Transverse colon (tissue), 4 donors: ENCODE measurements around the gene HIPK2. TPM values are rescaled to one million over a fixed set of nuclear protein-coding genes. Genes with fewer than 3 reads are reported as not detected.

Experiments
- DNase-seq: peaks from one replicate; pipeline ENCODE4 v3.0.0-alpha.2; 2019
- H3K27ac ChIP-seq, 4 donors: fragments of 200-600 bp; sonication (generic); 2 replicates each; pipeline ENCODE4 v1.5.1; 2016 to 2018; ENCODE audit warnings: inconsistent platforms in 4 of 4
- H3K27me3 ChIP-seq: fragments of 200-600 bp; sonication (generic); 2 replicates; pipeline ENCODE4 v1.5.1; 2017; ENCODE audit warnings: inconsistent platforms
- H3K36me3 ChIP-seq, 4 donors: fragments of 200-600 bp; sonication (generic); 2 replicates each; pipeline ENCODE4 v1.5.1; 2017 to 2019; ENCODE audit warnings: inconsistent platforms in 4 of 4
- H3K4me1 ChIP-seq, 4 donors: fragments of 200-600 bp; sonication (generic); 2 replicates each; pipeline ENCODE4 v1.5.1; 2017 to 2020; ENCODE audit warnings: inconsistent platforms in 4 of 4
- H3K4me3 ChIP-seq, 4 donors: fragments of 200-600 bp; sonication (generic); 1 replicate in 1 of 4; 2 replicates in 3 of 4; pipeline versions ENCODE4 v1.5.1 to v1.6.1; 2017 to 2019; ENCODE audit warnings: inconsistent platforms in 4 of 4
- H3K9me3 ChIP-seq, 2 donors: fragments of 200-600 bp; sonication (generic); 2 replicates each; pipeline ENCODE4 v1.5.1; 2017 to 2019; ENCODE audit warnings: inconsistent platforms in 2 of 2
- CTCF ChIP-seq, 5 experiments: fragments of 200-600 bp in 3 of 5; fragments of 450-650 bp in 2 of 5; sonication (generic) in 3 of 5; IDR thresholded peaks; 1 replicate in 2 of 5; 2 replicates in 3 of 5; pipeline ENCODE4 v1.5.1; 2016 to 2017; ENCODE audit warnings: antibody characterized with exemption in 5 of 5, inconsistent platforms in 3 of 5, mild to moderate bottlenecking in 2 of 5, moderate library complexity in 1 of 5
- EP300 ChIP-seq: sonication (generic); formaldehyde crosslinking; IDR thresholded peaks from one replicate; pipeline ENCODE4 v1.6.1; 2017; ENCODE audit warnings: antibody characterized with exemption, low read depth
- POLR2A ChIP-seq: fragments of 450-650 bp; IDR thresholded peaks from one replicate; pipeline ENCODE4 v1.6.1; 2016; ENCODE audit warnings: antibody characterized with exemption, mild to moderate bottlenecking, moderate library complexity
- POLR2AphosphoS5 ChIP-seq, 3 donors: sonication (generic); formaldehyde crosslinking; IDR thresholded peaks; one replicate each; pipeline ENCODE4 v1.6.1; 2016; ENCODE audit warnings: antibody characterized with exemption in 3 of 3
- whole genome bisulfite sequencing, 2 donors: methylation state at CpG; one replicate each; pipeline ENCODE4 v1.1.5; 2018; ENCODE audit warnings: low coverage in 1 of 2; 5-methylcytosine and 5-hydroxymethylcytosine counted together
- in situ Hi-C, 4 donors: fragments of 200-750 bp; cut with MboI; loops; one replicate each; pipeline versions ENCODE4 v1.15.0 to v1.15.1; 2017; ENCODE audit warnings: low sequenced_read_pairs in 3 of 4, low pct_ligation_motif_present in 1 of 4, low pct_unique_long_range_greater_than_20kb in 1 of 4
- intact Hi-C: fragments of 100-400 bp; cut with DNase I; formaldehyde crosslinking; loops from one replicate; pipeline ENCODE4 v1.15.1; 2023; ENCODE audit warnings: low total_unique reads
- total RNA-seq, 4 donors: library from RNA; depleted of rRNA; stranded (reverse); fragments of >200 nt; gene quantifications; one replicate each; pipeline ENCODE4 v1.1.0, GENCODE V29; 2016

HIPK2 gene
- total RNA-seq, 4 donors from 2014 or later: 27.3 to 40.3 (median 33.6) TPM

GRCh38 chr7:139713526-139714162, 64.2 kb downstream of the HIPK2 start:
- Histone ChIP-seq H3K4me3 (no peak overlapping the region), H3K4me1 (no peaks in the 10 kb centered on the region), H3K27me3 (no peaks in the 10 kb centered on the region), H3K27ac (peak overlapping the region in 1 of 4 donors; percentile 25), H3K9me3 (no peaks in the 10 kb centered on the region), H3K36me3 (peaks cover 0 to 17% (median 6%) of the 10 kb centered on the region in 4 donors)
- in situ Hi-C loops: no loop called here
- peak; percentile 6 for DNase-seq
- 90 to 95% methylated on average over 6 to 14 of the region's 15 CpGs for WGBS, 2 donors
- TF ChIP-seq POLR2AphosphoS5 (IDR thresholded peaks at IDR 0.05) (no peak), EP300 (no peak), CTCF (IDR thresholded peaks at IDR 0.05) (no peak), POLR2A (no peak)
- intact Hi-C loops: no loop called here

DNA sequence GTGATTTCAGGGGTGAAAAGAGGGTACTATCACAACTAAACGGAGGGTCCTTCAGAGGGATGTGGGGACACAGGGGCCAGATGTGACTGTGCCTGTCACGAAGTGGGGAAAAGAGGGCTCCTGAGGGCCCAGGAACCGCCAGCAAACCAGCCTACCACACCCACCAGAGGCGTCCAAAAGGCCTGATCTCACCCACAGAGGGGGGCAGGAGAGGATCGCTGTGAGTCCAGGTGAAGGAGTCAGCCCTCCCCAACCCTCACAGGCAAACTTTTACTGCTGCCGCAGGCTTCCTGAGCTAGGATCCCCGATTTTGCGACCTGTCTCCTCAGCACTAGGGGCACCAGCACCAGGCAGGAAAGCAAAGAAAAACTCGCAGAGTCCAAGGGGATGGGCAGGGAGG, 64.7 kb downstream of the HIPK2 start:
- Histone ChIP-seq H3K9me3 (no peaks in the 10 kb centered on the region), H3K27ac (no peak overlapping the region), H3K4me3 (no peak overlapping the region), H3K36me3 (peaks cover 0 to 17% (median 6%) of the 10 kb centered on the region in 4 donors), H3K27me3 (no peaks in the 10 kb centered on the region), H3K4me1 (no peaks in the 10 kb centered on the region)
- no peak for DNase-seq
- in situ Hi-C loops (no loop called here), intact Hi-C loops (no loop called here)
- WGBS, 2 donors: 93 to 100% methylated on average over 1 to 9 of the region's 9 CpGs
- TF ChIP-seq POLR2A (no peak), CTCF (IDR thresholded peaks at IDR 0.05) (no peak), POLR2AphosphoS5 (IDR thresholded peaks at IDR 0.05) (no peak), EP300 (no peak)

- Histone ChIP-seq H3K4me1 (no peaks in the 10 kb centered on the region), H3K36me3 (peaks cover 0 to 17% (median 6%) of the 10 kb centered on the region in 4 donors), H3K4me3 (no peak overlapping the region), H3K27ac (no peak overlapping the region), H3K27me3 (no peaks in the 10 kb centered on the region), H3K9me3 (no peaks in the 10 kb centered on the region)
- TF ChIP-seq EP300 (no peak), POLR2AphosphoS5 (IDR thresholded peaks at IDR 0.05) (no peak), CTCF (IDR thresholded peaks at IDR 0.05) (no peak), POLR2A (no peak)
- in situ Hi-C loops: no loop called here
- no peak for DNase-seq
- intact Hi-C loops: no loop called here
- WGBS, 2 donors: 82% methylated on average over 11 of the region's 11 CpGs; no CpG with 5 or more reads in 1 of the 2 donors
Measured at GRCh38 chr7:139711991-139712743, 65.6 kb downstream of the HIPK2 start.

DNA sequence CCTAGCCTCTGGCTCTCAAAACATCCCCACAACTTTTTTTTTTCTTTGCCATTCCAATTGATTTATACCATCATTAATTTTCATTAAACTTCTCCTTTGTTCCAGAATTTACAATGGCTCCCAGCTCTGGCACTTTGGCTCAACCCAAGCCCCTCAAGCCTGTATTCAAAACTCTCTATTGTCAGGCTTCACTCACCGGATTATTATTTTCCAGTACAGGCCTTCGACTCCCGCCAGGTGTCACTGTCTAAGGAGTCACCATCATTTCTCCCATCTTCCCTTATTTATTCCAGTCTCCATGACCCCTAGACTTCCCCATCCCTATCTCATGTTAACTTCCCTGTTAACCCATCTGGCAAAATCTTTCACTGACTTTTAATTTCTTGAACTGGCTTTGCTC, 67.8 kb downstream of the HIPK2 start:
- DNase-seq: no peak
- TF ChIP-seq POLR2A (no peak), POLR2AphosphoS5 (IDR thresholded peaks at IDR 0.05) (no peak)
- in situ Hi-C loops (no loop called here), intact Hi-C loops (no loop called here)
- H3K36me3 ChIP-seq: no peaks in the 10 kb centered on the region
- 92 to 98% methylated on average over 3 of the region's 3 CpGs for WGBS, 2 donors
- no peaks in the 10 kb centered on the region for H3K27me3 ChIP-seq
- no peak overlapping the region for H3K27ac ChIP-seq
- no peak overlapping the region for H3K4me3 ChIP-seq
- no peaks in the 10 kb centered on the region for H3K9me3 ChIP-seq
- H3K4me1 ChIP-seq: no peaks in the 10 kb centered on the region
